HG03045 (cell line): ENCODE data around the gene HERC2.

ENCODE experiments used
- ATAC-seq: cut with Tn5 transposase; IDR thresholded peaks from one replicate; pipeline ENCODE4 v1.9.1; 2021; ENCODE audit warnings: mild to moderate bottlenecking, moderate library complexity; ENCODE audit not compliant: unreplicated experiment

The HERC2 gene

GRCh38 chr15:28099555-28100140 lies 222.3 kb downstream of the HERC2 start:
- no peak for ATAC-seq

- no peak for ATAC-seq
Observed at GRCh38 chr15:28098766-28099554, 223.0 kb downstream of the HERC2 start, which contains the start of gene OCA2. Gene OCA2 (minus strand): TSS chr15:28099315. CDS start chr15:28081874, 17,441 bp downstream.

DNA sequence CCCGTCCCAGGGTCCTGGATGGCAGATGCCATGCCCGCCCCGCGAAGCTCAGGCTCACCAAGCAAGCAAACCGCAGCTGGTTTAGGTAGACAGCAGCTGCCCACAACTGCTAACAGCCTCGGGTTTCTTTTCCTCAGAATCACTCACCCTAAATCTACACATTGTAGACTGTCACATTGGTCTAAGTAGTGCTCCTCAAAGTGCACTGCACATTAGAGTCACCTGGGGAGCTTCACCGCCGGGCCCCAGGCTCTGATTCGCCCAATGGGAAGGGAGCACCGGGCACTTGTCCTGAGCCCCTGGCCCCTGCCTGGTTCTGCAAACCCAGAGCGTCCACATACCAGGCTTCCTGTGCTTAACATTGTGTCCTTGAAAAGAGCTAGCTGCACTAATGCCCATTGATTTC lies 223.6 kb downstream of the HERC2 start:
- no peak for ATAC-seq

DNA sequence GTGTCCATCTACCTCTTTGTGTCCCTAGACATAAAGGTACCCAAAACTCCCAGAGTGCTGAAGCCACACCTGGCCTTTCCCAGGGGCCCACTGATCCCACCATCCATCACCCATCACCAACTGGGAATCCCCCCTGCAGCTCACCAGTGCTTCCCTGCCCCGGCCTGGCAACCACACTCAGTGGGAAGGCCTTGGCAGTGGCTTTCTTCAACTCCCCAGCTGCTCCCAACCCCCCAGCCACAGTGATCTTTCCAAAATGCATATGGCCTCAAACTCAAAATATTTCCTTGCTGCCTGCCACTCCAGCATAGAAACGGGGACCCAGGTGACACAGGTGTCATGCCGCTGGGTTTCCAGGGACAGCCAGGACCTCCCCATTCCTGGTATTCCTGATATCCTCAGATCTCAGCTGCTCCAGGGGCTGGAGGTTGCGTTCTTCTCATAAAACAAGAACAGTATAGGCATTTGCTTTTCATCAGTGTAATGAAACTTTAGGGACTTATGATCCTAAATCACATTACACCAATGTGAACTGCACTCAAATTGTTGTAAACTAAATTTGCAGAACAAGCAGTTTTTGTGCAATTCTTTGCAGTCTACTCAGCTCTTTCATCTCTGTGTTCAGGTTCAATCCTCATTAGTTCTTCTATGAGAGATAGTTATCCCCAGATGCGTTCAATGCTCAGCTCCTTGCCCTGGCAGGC lies 224.2 kb downstream of the HERC2 start:
- no peak for ATAC-seq

DNA sequence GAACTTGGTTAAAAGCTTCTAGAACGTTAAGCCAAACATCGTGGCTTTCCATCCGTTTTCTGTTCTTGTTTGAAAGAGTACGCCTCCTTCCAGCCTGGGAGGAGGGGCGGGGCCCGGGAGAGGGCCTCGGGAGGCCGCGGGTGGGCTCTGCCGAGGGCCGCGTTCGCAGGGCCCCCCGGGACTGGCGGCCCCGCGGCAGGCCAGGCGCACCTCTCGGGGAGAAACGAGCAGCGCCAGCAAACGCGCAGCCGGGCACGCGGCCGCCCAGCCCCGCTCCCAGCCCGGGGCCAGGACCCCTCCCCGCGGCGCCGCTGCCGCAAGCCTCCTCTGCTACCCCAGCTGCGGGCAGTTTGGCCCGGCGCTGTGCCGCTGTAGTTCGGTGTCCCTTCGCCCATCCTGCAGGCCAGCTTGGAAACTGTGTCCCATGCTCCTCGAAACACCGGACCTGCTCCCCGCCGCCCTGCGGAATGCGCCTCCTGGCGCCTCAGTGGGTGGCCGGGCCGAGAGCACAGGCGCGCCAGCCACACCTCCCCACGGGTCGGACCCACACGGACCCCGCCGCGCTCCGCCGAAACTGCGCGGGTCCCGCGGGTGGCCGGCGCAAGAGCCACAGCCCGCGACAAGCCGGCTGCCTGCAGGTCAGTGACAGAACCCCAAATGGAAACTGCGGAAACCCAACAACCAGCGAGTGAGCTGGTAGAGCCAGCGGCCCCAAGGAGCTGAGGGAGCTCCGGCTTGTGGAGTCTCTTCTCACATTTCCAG lies 225.1 kb downstream of the HERC2 start:
- ATAC-seq, result peak; percentile 6

DNA sequence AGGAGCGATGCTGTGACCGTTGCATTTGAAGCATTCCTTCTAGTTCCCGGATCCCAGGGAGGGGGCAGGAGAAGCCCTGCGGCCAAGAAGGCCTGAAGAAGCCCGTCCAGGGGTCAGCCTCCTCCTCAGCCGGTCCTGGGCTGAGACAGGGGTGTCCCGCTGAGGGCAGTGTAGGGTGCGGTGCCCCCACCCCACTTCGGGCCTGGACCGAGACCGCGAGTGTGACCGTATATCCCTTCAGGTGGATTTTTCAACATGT lies 225.6 kb downstream of the HERC2 start:
- no peak for ATAC-seq

DNA sequence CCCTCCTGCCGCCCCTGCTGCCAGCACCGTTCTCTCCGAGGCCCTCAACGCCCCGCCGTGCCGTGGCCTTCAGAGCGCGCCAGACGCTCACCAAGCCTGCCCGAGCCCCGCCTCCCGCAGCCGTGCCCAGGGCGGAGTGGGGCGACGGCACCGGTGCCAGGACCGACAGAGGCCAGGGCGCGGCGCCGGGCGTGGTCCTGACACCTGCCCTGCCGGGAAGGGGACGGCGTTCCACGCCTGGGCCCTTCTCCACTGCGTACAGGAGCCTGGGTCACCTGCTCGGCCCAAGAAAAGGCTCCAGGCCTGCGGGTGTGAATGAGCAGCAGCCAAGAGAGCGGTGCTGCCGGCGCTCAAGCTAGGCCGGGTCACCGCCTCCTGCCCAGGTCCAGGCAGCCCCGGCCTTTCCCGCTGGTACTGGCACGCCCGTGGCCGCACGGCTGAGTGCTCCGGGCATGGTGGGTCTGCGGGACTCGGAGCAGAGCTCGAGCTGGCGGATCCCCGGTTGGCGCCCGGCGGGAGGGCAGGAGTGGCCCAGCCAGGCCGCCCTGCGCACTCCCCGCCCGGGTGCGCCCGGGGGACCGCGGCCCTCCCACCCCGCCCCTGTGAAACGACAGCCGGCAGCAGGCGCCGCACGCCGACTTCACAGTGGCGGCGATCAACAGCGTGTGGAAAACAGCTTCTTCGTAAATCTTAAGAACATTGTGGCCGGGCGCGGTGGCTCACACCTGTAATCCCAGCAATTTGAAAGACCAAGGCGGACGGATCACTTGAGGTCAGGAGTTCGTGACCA lies 227.1 kb downstream of the HERC2 start:
- no peak for ATAC-seq

GRCh38 chr15:28093752-28094535 lies 228.0 kb downstream of the HERC2 start:
- ATAC-seq, result no peak

DNA sequence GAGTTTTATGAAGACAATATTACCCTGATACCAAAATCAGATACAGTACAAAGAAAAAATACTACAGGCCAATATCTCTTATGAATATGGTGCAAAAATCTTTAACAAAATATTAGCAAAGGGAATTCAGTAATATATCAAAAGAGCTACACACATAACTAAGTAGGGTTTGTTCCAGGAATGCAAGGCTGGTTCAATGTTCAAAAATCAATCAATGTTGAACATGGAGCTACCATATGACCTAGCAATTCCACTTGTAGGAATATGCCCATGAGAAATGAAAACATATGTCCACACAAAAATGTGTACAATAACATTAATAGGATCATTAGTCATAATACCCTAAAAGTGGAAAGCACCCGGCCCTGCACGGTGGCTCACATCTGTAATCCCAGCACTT lies 230.7 kb downstream of the HERC2 start:
- no peak for ATAC-seq

DNA sequence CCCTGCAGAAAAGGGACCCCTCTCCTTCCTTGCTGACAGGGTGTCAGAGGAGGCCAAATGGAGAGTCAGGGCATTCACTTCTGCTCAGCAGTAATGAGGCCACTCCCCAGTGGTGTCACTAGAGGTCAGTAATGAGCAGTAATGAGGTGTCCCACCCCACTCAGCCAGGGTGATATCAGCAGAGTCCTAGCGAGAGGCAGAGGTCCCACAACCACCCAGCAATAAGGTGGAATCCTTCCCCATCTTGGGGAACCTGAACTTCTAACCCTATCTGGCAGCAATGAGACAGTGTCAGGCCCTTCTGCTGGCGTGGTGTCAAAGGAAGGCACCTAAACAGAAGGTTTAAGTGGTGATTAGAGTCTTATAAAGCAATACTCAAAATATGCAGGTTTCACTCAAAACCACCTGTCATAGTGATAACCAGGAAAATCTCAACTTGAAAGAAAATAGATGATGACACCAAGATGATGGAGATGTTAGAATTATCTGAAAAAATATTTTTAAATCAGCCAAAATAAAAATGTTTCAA lies 235.7 kb downstream of the HERC2 start:
- ATAC-seq, result peak; percentile 78

DNA sequence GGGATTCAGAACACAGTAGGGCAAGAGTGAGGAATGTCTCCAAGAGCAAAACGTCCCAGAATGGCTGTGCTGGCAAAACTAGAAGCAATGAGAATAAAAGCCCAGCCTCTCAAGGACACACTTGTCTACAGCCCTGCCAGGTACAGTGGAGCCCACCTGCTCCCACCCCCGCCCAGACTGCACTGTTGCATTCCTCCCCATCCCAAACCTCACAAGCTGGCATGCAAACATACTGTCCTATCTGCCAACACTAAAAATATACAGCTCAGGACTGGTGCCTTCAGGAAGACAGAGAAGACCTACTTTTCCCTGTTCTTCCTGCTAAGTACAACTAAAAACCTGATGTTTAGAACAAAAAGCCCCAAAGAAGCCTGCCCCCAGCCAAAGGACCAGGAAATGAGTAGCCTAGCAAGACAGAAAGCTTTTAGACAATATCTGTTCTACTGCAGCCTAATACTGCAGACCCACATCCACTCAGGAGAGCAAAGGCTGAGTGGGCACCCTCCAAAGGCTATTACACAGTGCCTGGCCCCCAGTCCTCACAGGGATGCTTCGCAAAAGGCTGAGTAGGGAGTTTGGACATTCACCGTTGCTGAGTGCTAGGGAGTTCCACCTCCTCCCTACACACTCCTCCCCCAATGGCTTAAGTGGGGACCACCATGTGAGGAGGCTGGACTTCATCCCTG lies 236.3 kb downstream of the HERC2 start:
- no peak for ATAC-seq

GRCh38 chr15:28084547-28084946 lies 237.4 kb downstream of the HERC2 start:
- no peak for ATAC-seq

- no peak for ATAC-seq
Observed at GRCh38 chr15:28082891-28083684, 238.9 kb downstream of the HERC2 start.

DNA sequence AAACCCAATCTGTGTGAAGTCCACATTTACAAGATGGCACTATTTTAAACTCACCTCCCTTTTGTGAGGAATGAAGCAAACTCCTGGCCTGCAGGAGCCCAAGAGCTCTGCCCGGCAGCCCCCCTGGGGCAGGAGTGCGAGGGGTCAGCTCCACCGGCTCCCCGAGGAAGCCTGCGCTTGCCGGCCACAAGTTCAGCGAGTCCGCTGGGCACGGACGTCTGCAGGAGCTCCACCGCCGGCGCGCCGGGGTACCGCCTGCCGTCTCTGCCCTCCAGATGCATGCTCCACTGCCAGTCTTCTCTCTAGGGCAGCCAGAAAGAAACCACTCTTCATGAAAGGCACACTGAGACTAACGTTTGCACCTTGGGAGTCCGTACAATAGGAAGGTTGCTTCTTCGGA lies 240.4 kb downstream of the HERC2 start:
- no peak for ATAC-seq

GRCh38 chr15:28080386-28080785 lies 241.6 kb downstream of the HERC2 start:
- no peak for ATAC-seq

DNA sequence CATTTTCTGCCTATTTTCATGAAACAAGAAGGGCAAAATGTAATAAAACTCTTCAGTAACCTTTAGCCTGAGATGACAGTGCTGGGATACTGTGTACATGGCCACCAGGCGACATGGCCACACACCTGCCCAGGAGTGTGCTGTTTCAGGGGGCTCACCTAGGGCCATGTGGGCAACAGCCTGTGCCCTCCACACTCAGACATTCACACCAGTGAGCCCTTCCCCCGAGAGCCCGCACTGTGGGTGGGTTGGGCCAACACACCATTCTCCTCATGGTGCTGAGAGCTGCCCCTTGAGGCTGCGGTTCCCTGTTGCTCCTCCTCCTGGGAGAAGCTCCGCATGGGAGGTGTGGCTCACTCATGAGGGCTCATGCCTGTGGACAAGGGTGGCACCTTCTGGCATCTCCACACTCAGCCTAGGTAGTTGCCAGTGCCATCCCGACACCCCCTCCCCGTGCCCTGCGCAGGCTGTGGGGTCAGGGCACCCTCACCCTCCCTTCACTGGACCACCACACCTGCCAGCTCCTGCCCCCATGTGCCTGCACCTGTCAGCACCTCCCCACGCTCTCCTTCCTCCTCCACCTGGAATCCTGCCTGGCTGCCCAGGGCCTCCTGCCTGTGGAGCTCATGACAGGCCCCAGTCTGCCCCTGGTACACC lies 242.5 kb downstream of the HERC2 start:
- ATAC-seq, result no peak

GRCh38 chr15:28078191-28078719 lies 243.7 kb downstream of the HERC2 start:
- ATAC-seq, result no peak

DNA sequence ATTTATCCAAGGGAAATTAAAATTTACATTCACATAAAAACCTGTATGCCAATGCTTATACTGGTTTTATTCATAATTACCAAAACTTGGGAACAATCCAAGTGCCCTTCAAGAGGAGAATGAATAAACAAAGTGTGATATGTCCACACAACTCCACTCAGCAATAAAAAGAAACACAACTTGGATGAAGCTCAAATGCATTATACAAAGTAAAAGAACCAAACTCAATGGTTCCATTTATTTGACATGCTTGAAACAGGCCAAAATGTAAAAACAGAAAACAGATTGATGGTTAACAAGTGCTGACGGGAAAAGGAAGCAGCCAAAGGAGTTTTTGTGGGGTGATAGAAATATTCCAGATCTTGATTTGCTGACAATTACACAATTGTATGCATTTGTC lies 246.4 kb downstream of the HERC2 start:
- no peak for ATAC-seq
